Gastroesophageal sphincter (tissue), 4 donors: ENCODE results near the gene SORBS1. TPM values are rescaled to one million over a fixed set of nuclear protein-coding genes. Genes with fewer than 3 reads are reported as not detected.

ENCODE experiments used
- ATAC-seq: fragments of 150-250 bp; one replicate; pipeline ENCODE4 v1.9.1; 2016; ENCODE audit warnings: mild to moderate bottlenecking, moderate library complexity
- H3K27ac ChIP-seq, 4 donors: fragments of 200-600 bp; sonication (generic) in 3 of 4; 1 replicate in 3 of 4; 2 replicates in 1 of 4; pipeline ENCODE4 v1.5.1; 2016 to 2019
- H3K27me3 ChIP-seq: fragments of 200-600 bp; sonication (generic); one replicate; pipeline ENCODE4 v1.5.1; 2019
- H3K36me3 ChIP-seq, 2 donors: fragments of 200-600 bp; sonication (generic); one replicate each; pipeline ENCODE4 v1.5.1; 2019; ENCODE audit warnings: control low read depth in 1 of 2
- H3K4me1 ChIP-seq, 3 donors: fragments of 200-600 bp; sonication (generic); 1 replicate in 2 of 3; 2 replicates in 1 of 3; pipeline ENCODE4 v1.5.1; 2016 to 2019; ENCODE audit warnings: control low read depth in 2 of 3
- H3K4me3 ChIP-seq, 2 donors: fragments of 200-600 bp; sonication (generic); one replicate each; pipeline ENCODE4 v1.5.1; 2019; ENCODE audit warnings: mild to moderate bottlenecking in 1 of 2, moderate library complexity in 1 of 2
- H3K9me3 ChIP-seq, 3 donors: fragments of 200-600 bp; sonication (generic); one replicate each; pipeline ENCODE4 v1.5.1; 2017 to 2019; ENCODE audit warnings: control low read depth in 2 of 3
- EP300 ChIP-seq: sonication (generic); formaldehyde crosslinking; IDR thresholded peaks from one replicate; pipeline ENCODE4 v1.6.1; 2017; ENCODE audit warnings: antibody characterized with exemption, mild to moderate bottlenecking
- POLR2A ChIP-seq, 2 donors: fragments of 450-650 bp; IDR thresholded peaks; one replicate each; pipeline ENCODE4 v1.6.1; 2017; ENCODE audit warnings: antibody characterized with exemption in 2 of 2, mild to moderate bottlenecking in 2 of 2, moderate library complexity in 1 of 2
- POLR2AphosphoS5 ChIP-seq: sonication (generic); formaldehyde crosslinking; IDR thresholded peaks from one replicate; pipeline ENCODE4 v1.6.1; 2017; ENCODE audit warnings: antibody characterized with exemption
- WGBS, 2 donors: methylation state at CpG; one replicate each; pipeline ENCODE4 v1.1.5; 2018; ENCODE audit warnings: low coverage in 1 of 2; 5-methylcytosine and 5-hydroxymethylcytosine counted together
- total RNA-seq, 4 donors: library from RNA; depleted of rRNA; stranded (reverse); fragments of >200 nt; gene quantifications; one replicate each; pipeline ENCODE4 v1.1.0, GENCODE V29; 2016
- TF ChIP-seq, protein P1 (sequence below), 4 experiments: fragments of 200-600 bp in 2 of 4; fragments of 450-650 bp in 2 of 4; sonication (generic) in 1 of 4; IDR thresholded peaks; one replicate each; pipeline ENCODE4 v1.5.1; 2017 to 2019; ENCODE audit warnings: antibody characterized with exemption in 4 of 4, mild to moderate bottlenecking in 2 of 4, moderate library complexity in 2 of 4

The SORBS1 gene
- total RNA-seq, 4 donors from 2014 or later: 1,866 to 2,220 (median 1,948) TPM

DNA sequence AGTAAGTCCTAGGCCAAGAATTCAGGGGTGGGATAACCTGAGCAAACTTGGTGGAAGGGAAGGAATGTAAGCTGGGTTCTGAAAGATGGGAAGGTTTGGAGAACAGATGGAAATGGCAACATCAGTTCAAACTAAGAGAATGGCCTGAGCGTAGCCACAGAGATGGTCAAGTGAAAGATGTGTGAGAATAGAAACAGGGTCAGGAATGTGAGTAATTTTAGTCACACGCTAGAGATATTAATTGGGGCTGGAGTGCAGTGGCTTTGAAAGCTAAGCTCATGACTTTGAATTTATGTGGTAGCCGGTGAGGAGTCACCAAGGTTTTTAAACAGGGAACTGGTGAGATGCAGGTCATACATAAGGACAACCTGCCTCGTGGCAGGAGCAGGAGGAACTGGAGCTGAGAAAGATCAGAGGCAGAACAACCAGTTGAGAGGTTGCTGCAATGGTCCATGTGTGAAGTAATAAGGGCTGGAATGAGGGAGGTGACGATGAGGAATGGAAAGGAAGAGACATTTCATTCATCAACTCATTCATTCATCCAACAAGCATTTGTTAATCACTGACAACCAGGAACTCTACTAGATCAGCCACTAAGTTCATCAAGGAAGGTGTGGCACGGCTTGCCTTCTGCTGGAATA is 12.9 kb upstream of the SORBS1 start:
- no peaks in the 10 kb centered on the region for H3K27me3 ChIP-seq
- H3K36me3 ChIP-seq: no peaks in the 10 kb centered on the region
- no peak for TF ChIP-seq EP300
- TF ChIP-seq POLR2AphosphoS5: no peak
- TF ChIP-seq, protein P1, sequence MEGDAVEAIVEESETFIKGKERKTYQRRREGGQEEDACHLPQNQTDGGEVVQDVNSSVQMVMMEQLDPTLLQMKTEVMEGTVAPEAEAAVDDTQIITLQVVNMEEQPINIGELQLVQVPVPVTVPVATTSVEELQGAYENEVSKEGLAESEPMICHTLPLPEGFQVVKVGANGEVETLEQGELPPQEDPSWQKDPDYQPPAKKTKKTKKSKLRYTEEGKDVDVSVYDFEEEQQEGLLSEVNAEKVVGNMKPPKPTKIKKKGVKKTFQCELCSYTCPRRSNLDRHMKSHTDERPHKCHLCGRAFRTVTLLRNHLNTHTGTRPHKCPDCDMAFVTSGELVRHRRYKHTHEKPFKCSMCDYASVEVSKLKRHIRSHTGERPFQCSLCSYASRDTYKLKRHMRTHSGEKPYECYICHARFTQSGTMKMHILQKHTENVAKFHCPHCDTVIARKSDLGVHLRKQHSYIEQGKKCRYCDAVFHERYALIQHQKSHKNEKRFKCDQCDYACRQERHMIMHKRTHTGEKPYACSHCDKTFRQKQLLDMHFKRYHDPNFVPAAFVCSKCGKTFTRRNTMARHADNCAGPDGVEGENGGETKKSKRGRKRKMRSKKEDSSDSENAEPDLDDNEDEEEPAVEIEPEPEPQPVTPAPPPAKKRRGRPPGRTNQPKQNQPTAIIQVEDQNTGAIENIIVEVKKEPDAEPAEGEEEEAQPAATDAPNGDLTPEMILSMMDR (IDR thresholded peaks at IDR 0.05): no peak
- TF ChIP-seq POLR2A (IDR thresholded peaks at IDR 0.05): no peak
- H3K27ac ChIP-seq: no peak overlapping the region
- no peak overlapping the region for H3K4me3 ChIP-seq
- ATAC-seq: no peak
- no peaks in the 10 kb centered on the region for H3K9me3 ChIP-seq
- no peaks in the 10 kb centered on the region for H3K4me1 ChIP-seq
- 91 to 94% methylated on average over 4 to 6 of the region's 6 CpGs for WGBS, 2 donors

DNA sequence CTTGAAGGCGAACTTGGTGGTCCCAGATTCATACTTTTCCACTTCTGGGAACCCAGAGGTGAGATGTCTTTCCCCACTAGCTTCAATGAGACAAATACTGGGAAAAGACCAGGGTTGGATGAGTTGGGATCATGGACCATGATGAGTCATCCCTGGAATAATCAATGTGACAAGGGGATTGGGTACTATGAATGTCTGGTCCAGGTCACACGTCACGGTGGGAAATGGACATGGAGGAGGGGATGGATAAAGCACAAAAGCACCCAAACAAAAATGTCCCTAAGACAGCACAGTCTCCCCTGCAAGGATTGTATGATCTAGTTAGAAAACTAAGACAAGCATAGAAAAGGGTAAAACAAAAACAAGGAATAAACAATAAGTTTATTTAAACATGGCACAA is 12.4 kb upstream of the SORBS1 start:
- Histone ChIP-seq H3K9me3 (no peaks in the 10 kb centered on the region), H3K27me3 (no peaks in the 10 kb centered on the region), H3K4me3 (no peak overlapping the region), H3K36me3 (no peaks in the 10 kb centered on the region), H3K27ac (no peak overlapping the region), H3K4me1 (peaks cover 0 to 2% (median 0%) of the 10 kb centered on the region in 3 donors)
- TF ChIP-seq POLR2AphosphoS5: no peak
- no peak for TF ChIP-seq POLR2A (IDR thresholded peaks at IDR 0.05)
- TF ChIP-seq, protein P1 (IDR thresholded peaks at IDR 0.05): no peak
- no peak for TF ChIP-seq EP300
- ATAC-seq: no peak
- 87 to 100% methylated on average over 3 of the region's 3 CpGs for WGBS, 2 donors

DNA sequence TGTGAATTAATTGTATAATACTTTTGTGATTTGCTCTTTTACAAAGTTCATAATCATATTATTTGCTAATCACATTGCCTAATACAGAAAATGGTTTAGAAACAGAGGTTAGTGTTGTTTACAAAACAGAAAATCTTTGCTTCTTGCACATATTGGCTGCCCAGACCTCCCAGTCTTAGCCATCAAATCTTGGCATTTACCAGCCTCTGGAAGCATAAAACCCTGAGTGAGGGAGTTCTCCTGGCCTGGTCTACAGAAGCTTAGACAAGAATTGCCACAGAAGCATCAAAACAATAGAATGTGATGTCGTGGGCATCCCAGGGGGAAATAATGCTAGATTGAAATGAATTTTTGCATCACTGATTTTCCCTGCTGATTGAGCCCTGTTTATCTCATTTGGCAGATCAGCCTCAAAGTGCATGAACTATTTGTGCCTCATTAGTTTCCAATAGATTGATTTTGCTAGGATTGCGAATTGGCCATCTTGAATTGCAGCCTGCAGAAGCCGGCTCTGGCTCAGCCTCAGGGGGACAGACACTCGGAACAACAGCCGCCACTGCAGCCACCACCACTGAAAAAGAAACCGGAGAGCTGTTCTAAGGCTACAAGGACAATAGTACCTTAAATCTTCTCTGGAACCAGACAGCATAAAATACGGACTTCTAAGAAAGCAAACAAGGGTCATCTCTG is 11.1 kb upstream of the SORBS1 start:
- 70 to 80% methylated on average over 1 to 5 of the region's 7 CpGs for WGBS, 2 donors
- Histone ChIP-seq H3K27ac (no peak overlapping the region), H3K4me3 (no peak overlapping the region), H3K9me3 (no peaks in the 10 kb centered on the region), H3K27me3 (no peaks in the 10 kb centered on the region), H3K36me3 (no peaks in the 10 kb centered on the region), H3K4me1 (peaks cover 0 to 14% (median 0%) of the 10 kb centered on the region in 3 donors)
- no peak for ATAC-seq
- TF ChIP-seq, protein P1 (IDR thresholded peaks at IDR 0.05): no peak
- no peak for TF ChIP-seq POLR2AphosphoS5
- no peak for TF ChIP-seq EP300
- TF ChIP-seq POLR2A (IDR thresholded peaks at IDR 0.05): no peak

DNA sequence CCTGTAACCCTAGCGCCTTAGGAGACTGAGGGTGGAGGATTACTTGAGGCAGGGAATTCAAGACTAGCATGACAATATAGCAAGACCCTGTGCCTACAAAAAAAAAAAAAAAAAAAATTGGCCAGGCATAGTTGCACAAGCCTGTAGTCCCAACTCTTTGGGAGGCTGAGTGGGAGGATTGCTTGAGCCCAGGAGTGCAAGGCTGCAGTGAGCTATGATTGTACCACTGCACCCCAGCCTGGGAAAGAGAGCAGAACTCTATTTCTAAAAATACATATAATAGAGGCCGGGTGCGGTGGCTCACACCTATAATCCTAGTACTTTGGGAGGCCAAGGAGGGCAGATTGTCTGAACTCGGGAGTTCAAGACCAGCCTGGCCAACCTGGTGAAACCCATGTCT is 10.2 kb upstream of the SORBS1 start:
- H3K36me3 ChIP-seq: no peaks in the 10 kb centered on the region
- H3K4me1 ChIP-seq: peaks cover 0 to 23% (median 0%) of the 10 kb centered on the region in 3 donors
- no peak overlapping the region for H3K4me3 ChIP-seq
- no peaks in the 10 kb centered on the region for H3K9me3 ChIP-seq
- no peaks in the 10 kb centered on the region for H3K27me3 ChIP-seq
- TF ChIP-seq POLR2A (IDR thresholded peaks at IDR 0.05) (no peak), EP300 (no peak), POLR2AphosphoS5 (no peak)
- TF ChIP-seq, protein P1 (IDR thresholded peaks at IDR 0.05): no peak
- no peak overlapping the region for H3K27ac ChIP-seq
- no peak for ATAC-seq
- 91 to 100% methylated on average over 1 to 4 of the region's 4 CpGs for WGBS, 2 donors

DNA sequence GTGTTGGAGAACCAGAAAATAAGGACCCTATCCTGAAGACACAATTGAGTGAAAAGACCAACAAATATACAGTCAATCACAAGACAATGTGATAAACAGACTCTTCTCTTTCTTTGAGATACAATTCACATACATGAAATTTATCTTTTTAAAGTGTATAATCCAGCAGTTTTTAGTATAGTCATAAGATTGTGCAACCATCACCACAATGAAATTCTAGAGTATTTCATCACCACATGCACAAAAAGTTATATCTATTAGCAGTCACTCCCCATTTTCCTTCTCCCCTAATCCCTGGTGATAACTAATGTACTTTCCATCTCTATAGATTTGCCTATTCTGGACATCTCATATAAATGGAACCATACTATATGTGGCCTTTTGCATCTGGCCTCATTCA is 8.2 kb upstream of the SORBS1 start:
- H3K27ac ChIP-seq: no peak overlapping the region
- H3K36me3 ChIP-seq: no peaks in the 10 kb centered on the region
- peaks cover 0 to 41% (median 0%) of the 10 kb centered on the region in 3 donors for H3K4me1 ChIP-seq
- no peak overlapping the region for H3K4me3 ChIP-seq
- no peaks in the 10 kb centered on the region for H3K9me3 ChIP-seq
- TF ChIP-seq POLR2AphosphoS5: no peak
- no peak for TF ChIP-seq POLR2A (IDR thresholded peaks at IDR 0.05)
- TF ChIP-seq, protein P1 (IDR thresholded peaks at IDR 0.05): no peak
- TF ChIP-seq EP300: no peak
- ATAC-seq: no peak
- H3K27me3 ChIP-seq: no peaks in the 10 kb centered on the region
